ENCODE measurements around the gene EXOC2.
"Not testable (repeated sequence)": the region's sequence is repeated elsewhere in the genome, so short reads cannot be mapped to it uniquely, and the experiment has no call there.

The EXOC2 gene

GRCh38 chr6:674406-674805, 18.5 kb downstream of the EXOC2 start:
- H3K27me3 ChIP-seq (ENCODE audit: insufficient read depth, low read depth, severe bottlenecking): no peaks in the 10 kb centered on the region
- TF ChIP-seq CTCF (IDR thresholded peaks at IDR 0.05; ENCODE audit: low read depth, low read length): no peak
- peaks cover 4% of the 10 kb centered on the region for H3K9me3 ChIP-seq (ENCODE audit: severe bottlenecking)
- 0 out of 2 replicates have a peak, but pooled peaks cover 2% of the 10 kb centered on the region for H3K36me3 ChIP-seq
- H3K27ac ChIP-seq: no peak overlapping the region
- no peak overlapping the region for H3K4me3 ChIP-seq (ENCODE audit: low read depth, low read length)
- DNase-seq: no peak

GRCh38 chr6:667253-667927, 25.5 kb downstream of the EXOC2 start:
- Histone ChIP-seq H3K9me3 (ENCODE audit: severe bottlenecking) (no peaks in the 10 kb centered on the region), H3K36me3 (no peaks in the 10 kb centered on the region), H3K27me3 (ENCODE audit: insufficient read depth, low read depth, severe bottlenecking) (no peaks in the 10 kb centered on the region), H3K4me3 (ENCODE audit: low read depth, low read length) (no peak overlapping the region), H3K27ac (no peak overlapping the region)
- no peak for DNase-seq
- no peak for TF ChIP-seq CTCF (IDR thresholded peaks at IDR 0.05; ENCODE audit: low read depth, low read length)

DNA sequence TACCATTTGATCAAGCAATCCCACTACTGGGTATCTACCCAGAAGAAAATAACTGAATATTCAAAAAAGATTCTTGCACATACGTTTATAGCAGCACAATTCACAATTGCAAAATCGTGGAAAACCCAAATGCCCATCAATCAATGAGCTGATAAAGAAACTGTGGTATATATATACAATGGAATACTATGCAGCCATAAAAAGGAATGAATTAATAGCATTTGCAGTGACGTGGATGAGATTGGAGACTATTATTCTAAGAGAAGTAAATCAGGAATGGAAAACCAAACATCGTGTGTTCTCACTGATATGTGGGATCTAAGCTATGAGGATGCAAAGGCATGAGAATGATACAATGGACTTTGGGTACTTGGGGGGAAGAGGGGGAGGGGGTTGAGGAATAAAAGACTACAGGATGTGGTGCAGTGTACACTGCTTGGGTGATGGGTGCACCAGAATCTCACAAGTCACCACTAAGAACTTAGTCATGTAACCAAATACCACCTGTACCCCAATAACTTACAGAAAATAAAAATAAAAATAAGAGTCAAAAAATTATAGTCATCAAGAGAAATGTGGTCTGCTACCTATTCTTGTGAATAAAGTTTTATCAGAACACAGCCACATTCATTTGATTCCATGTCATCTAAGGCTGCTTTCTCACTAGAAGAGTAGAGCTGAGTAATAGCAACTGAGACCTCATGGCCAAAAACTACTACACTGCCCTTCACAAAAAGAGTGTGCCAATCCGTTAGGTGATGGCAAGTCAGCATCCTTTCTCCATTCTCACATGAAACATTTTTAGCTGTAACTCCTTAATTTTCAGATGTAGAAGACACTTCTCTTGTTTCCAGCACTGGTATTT, 27.3 kb downstream of the EXOC2 start:
- no peak for TF ChIP-seq CTCF (IDR thresholded peaks at IDR 0.05; ENCODE audit: low read depth, low read length)
- Histone ChIP-seq H3K27me3 (ENCODE audit: insufficient read depth, low read depth, severe bottlenecking) (no peaks in the 10 kb centered on the region), H3K36me3 (no peaks in the 10 kb centered on the region), H3K4me3 (ENCODE audit: low read depth, low read length) (no peak overlapping the region), H3K9me3 (ENCODE audit: severe bottlenecking) (no peaks in the 10 kb centered on the region), H3K27ac (no peak overlapping the region)
- DNase-seq: no peak

GRCh38 chr6:663788-664187, 29.2 kb downstream of the EXOC2 start:
- DNase-seq; H3K36me3 ChIP-seq; H3K27me3 ChIP-seq (ENCODE audit: insufficient read depth, low read depth, severe bottlenecking); H3K9me3 ChIP-seq (ENCODE audit: severe bottlenecking); H3K27ac ChIP-seq; H3K4me3 ChIP-seq (ENCODE audit: low read depth, low read length): not testable (repeated sequence)

DNA sequence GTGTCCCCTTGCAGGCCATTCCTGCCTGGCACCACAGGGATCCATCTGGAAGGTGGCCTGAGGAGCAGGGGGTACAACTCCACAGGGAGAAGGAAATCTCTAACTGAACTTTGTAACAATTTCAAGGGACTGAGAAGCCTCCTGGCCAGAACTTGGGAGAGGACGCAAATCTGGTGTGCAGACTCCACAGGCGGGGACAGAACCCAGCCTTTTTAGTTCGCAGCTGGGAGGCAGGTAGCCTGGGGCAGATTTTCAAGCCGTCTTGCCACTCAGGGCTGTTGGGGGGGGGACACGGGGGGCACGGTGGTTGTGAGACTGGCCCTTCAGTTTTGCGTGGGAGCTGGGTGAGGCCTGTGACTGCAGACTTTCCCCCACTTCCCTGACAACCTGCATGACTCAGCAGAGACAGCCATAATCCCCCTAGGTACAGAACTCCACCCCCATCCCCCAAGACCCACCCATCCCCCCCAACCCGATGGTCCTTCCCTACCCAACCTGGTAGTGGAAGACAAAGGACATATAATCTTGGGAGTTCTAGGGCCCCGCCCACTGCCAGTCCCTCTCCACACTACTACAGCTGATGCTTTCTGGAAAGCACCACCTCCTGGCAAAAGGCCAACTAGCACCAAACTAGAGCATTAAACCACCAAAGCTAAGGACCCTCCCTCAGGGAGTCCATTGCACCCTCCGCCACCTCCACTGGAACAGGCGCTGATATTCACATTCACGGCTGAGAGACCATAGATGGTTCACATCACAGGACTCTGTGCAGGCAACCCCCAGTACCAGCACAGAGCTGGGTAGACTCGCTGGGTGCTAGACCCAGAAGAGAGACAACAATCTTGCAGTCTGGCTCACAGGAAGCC, 33.0 kb downstream of the EXOC2 start:
- peak; percentile 51 for DNase-seq
- Histone ChIP-seq H3K9me3 (ENCODE audit: severe bottlenecking) (no peaks in the 10 kb centered on the region), H3K27me3 (ENCODE audit: insufficient read depth, low read depth, severe bottlenecking) (no peaks in the 10 kb centered on the region), H3K4me3 (ENCODE audit: low read depth, low read length) (no peak overlapping the region), H3K36me3 (peaks cover 4% of the 10 kb centered on the region; the same call in 1 of the 2 replicates), H3K27ac (peak overlapping the region; percentile 4; the same call in 1 of the 2 replicates)
- no peak for TF ChIP-seq CTCF (IDR thresholded peaks at IDR 0.05; ENCODE audit: low read depth, low read length)
